SU-DHL-6 (cell line): ENCODE data around the gene CAMK2D.

Experiments used
- H2AFZ ChIP-seq: fragments of 200-600 bp; sonication (generic); 2 replicates; pipeline ENCODE4 v1.6.1; 2014; ENCODE audit warnings: low read depth, mild to moderate bottlenecking, moderate library complexity, mixed read lengths, antibody characterized with exemption, low read length; ENCODE audit not compliant: severe bottlenecking
- H3F3A ChIP-seq: fragments of 200-600 bp; shearing (Covaris generic); 2 replicates; pipeline ENCODE4 v1.6.0; 2016; ENCODE audit warnings: antibody characterized with exemption, mild to moderate bottlenecking; ENCODE audit not compliant: insufficient read depth
- H3K27ac ChIP-seq: fragments of 200-600 bp; sonication (generic); 2 replicates; pipeline ENCODE4 v1.5.1; 2016; ENCODE audit warnings: low read depth, mild to moderate bottlenecking, low read length, moderate library complexity, mixed read lengths
- H3K27me3 ChIP-seq: fragments of 200-600 bp; sonication (generic), shearing (Covaris generic); 2 replicates; pipeline ENCODE4 v1.6.0; 2014; ENCODE audit warnings: mild to moderate bottlenecking, low read length
- H3K36me3 ChIP-seq: fragments of 200-600 bp; sonication (generic); 2 replicates; pipeline ENCODE4 v1.6.1; 2014; ENCODE audit warnings: mild to moderate bottlenecking, low read length, mixed read lengths
- H3K4me2 ChIP-seq: fragments of 300-600, 200-600 bp; shearing (Covaris generic), sonication (generic); 2 replicates; pipeline ENCODE4 v1.6.0; 2014; ENCODE audit warnings: low read length, low read depth, mild to moderate bottlenecking; ENCODE audit not compliant: poor library complexity, severe bottlenecking
- H3K4me3 ChIP-seq: fragments of 200-600 bp; sonication (generic); 2 replicates; pipeline ENCODE4 v1.5.1; 2014; ENCODE audit warnings: antibody characterized with exemption, low read length, mild to moderate bottlenecking, mixed read lengths; ENCODE audit not compliant: insufficient read depth, poor library complexity, severe bottlenecking
- H3K79me2 ChIP-seq: fragments of 200-600 bp; sonication (generic); 2 replicates; pipeline ENCODE4 v1.6.1; 2014; ENCODE audit warnings: mild to moderate bottlenecking, low read length, moderate library complexity; ENCODE audit not compliant: insufficient read depth
- H3K9ac ChIP-seq: fragments of 200-600 bp; sonication (generic); 2 replicates; pipeline ENCODE4 v1.7.0; 2014; ENCODE audit warnings: mild to moderate bottlenecking, low read length
- H3K9me2 ChIP-seq: fragments of 200-600 bp; sonication (generic); replicated peaks from 2 replicates; pipeline ENCODE4 v1.6.1; 2014; ENCODE audit warnings: low read length; ENCODE audit not compliant: insufficient read depth
- H3K9me3 ChIP-seq: fragments of 200-600 bp; sonication (generic); 2 replicates; pipeline ENCODE4 v1.6.1; 2014; ENCODE audit warnings: low read length, mixed read lengths; ENCODE audit not compliant: insufficient read depth
- H4K20me1 ChIP-seq: fragments of 200-600 bp; sonication (generic); 2 replicates; pipeline ENCODE4 v1.6.1; 2014; ENCODE audit warnings: low read depth, mild to moderate bottlenecking, antibody characterized with exemption, low read length, moderate library complexity, mixed read lengths
- EZH2phosphoT487 ChIP-seq: fragments of 200-600 bp; sonication (generic), shearing (Covaris generic); conservative IDR thresholded peaks from 2 replicates; pipeline ENCODE4 v1.6.1; 2018; ENCODE audit warnings: mild to moderate bottlenecking, antibody characterized with exemption, low read length, moderate library complexity, mixed read lengths
- TF ChIP-seq, protein P1 (sequence below): fragments of 200-600 bp; sonication (generic); IDR thresholded peaks from one replicate; pipeline ENCODE4 v1.5.1; 2017; ENCODE audit warnings: antibody characterized with exemption, mild to moderate bottlenecking, low read length, moderate library complexity; ENCODE audit not compliant: insufficient read depth, poor library complexity, severe bottlenecking

Gene CAMK2D

DNA sequence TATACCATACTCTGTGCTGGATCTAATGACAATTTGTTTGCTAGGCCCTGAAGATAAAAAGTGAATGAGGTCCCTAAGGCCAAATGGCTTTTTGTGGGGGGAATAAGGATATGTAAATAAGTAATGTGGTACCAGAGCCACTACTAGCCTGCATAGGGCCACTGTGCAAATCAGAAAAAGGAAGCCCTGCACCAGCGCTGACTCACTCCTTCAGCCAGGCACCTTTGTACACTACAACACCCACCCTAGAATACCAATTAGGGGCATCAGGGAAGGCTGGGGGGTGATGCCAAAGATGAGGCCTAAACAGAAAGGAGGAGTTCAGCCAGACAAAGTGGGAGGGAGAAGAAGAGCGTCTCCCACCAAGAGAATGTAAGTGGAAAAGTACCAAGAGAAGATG lies 122.2 kb downstream of the CAMK2D start:
- Histone ChIP-seq H4K20me1 (no peaks in the 10 kb centered on the region), H3K4me3 (no peak overlapping the region), H3K9ac (no peak overlapping the region), H3K36me3 (no peaks in the 10 kb centered on the region), H3K4me2 (peak overlapping the region; percentile 27), H3K9me2 (no peaks in the 10 kb centered on the region), H3K79me2 (peaks cover 5% of the 10 kb centered on the region; the same call in 1 of the 2 replicates), H3K27ac (peak overlapping the region; percentile 78), H3K9me3 (no peaks in the 10 kb centered on the region), H3F3A (peaks cover 33% of the 10 kb centered on the region), H3K27me3 (no peaks in the 10 kb centered on the region), H2AFZ (no peak overlapping the region)
- TF ChIP-seq, protein P1, sequence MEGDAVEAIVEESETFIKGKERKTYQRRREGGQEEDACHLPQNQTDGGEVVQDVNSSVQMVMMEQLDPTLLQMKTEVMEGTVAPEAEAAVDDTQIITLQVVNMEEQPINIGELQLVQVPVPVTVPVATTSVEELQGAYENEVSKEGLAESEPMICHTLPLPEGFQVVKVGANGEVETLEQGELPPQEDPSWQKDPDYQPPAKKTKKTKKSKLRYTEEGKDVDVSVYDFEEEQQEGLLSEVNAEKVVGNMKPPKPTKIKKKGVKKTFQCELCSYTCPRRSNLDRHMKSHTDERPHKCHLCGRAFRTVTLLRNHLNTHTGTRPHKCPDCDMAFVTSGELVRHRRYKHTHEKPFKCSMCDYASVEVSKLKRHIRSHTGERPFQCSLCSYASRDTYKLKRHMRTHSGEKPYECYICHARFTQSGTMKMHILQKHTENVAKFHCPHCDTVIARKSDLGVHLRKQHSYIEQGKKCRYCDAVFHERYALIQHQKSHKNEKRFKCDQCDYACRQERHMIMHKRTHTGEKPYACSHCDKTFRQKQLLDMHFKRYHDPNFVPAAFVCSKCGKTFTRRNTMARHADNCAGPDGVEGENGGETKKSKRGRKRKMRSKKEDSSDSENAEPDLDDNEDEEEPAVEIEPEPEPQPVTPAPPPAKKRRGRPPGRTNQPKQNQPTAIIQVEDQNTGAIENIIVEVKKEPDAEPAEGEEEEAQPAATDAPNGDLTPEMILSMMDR, result no peak
- no peak for TF ChIP-seq EZH2phosphoT487

DNA sequence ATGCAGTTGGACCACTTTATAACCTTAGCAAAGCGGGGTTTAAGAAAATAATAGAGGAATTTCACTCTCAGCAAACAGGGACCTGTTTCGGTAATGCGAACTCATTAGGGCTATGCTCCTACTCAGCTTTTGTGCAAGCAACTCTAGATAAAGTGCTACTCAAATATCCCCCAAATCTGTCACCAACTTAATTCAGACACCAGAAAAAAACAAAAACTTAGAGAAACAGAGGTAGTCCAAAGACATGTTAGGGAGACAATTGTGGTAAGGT lies 123.0 kb downstream of the CAMK2D start:
- H3K4me3 ChIP-seq, result no peak overlapping the region
- peak overlapping the region; percentile 66 for H3K4me2 ChIP-seq
- no peak overlapping the region for H2AFZ ChIP-seq
- peak overlapping the region; percentile 87 for H3K27ac ChIP-seq
- no peak for TF ChIP-seq EZH2phosphoT487
- TF ChIP-seq, protein P1, result no peak
- H3K9me2 ChIP-seq, result no peaks in the 10 kb centered on the region
- no peaks in the 10 kb centered on the region for H3K9me3 ChIP-seq
- H3K79me2 ChIP-seq, result peaks cover 5% of the 10 kb centered on the region; the same call in 1 of the 2 replicates
- H3K36me3 ChIP-seq, result no peaks in the 10 kb centered on the region
- H3F3A ChIP-seq, result peaks cover 33% of the 10 kb centered on the region
- H3K9ac ChIP-seq, result no peak overlapping the region
- H4K20me1 ChIP-seq, result no peaks in the 10 kb centered on the region
- H3K27me3 ChIP-seq, result no peaks in the 10 kb centered on the region

DNA sequence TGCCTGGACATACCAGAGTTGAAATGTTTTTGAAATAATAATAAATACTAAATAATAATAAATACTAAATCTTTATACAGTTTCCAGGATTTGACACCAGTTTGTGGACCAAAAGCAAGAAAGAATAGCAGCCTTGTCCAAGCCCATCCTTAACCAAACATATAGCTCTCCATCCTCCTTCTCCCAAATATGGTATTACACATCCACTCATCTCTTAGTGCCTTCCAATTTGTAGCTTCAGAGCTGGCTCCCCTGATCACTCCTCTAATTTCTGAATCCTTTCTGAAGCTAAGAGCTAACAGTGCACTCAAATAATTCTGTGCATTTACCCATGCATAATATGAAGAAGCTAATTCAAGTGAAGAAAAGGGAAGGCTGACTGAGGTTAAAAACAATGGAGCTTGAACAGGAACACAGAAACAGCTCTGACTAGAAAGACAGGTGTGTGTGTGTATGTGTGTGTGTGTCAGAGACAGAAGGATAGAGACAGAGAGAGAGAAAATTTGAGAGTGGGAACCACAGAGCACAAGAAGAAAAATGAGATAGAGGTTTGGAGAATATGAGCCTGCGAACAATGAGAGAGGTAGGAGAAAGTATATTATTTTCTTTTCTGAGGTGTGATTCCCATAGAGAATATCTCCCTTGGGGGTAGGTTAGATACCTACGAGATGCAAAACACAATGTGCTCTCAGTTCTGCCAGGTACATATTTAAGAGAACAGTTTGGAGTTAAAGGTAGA lies 123.5 kb downstream of the CAMK2D start:
- Histone ChIP-seq H2AFZ (no peak overlapping the region), H3K27ac (peak overlapping the region; percentile 87), H3F3A (peaks cover 33% of the 10 kb centered on the region), H3K9ac (no peak overlapping the region), H3K79me2 (peaks cover 5% of the 10 kb centered on the region; the same call in 1 of the 2 replicates), H3K9me2 (no peaks in the 10 kb centered on the region), H3K4me3 (no peak overlapping the region), H3K9me3 (no peaks in the 10 kb centered on the region), H3K36me3 (no peaks in the 10 kb centered on the region), H3K4me2 (peak overlapping the region; percentile 66), H3K27me3 (no peaks in the 10 kb centered on the region), H4K20me1 (no peaks in the 10 kb centered on the region)
- TF ChIP-seq, protein P1, result no peak
- no peak for TF ChIP-seq EZH2phosphoT487
